DMS79 (cell line): Measurements from ENCODE around the gene EVI5.

Experiments used
- DNase-seq: peaks from one replicate; lab custom pipeline; 2025; lab: John Stamatoyannopoulos, UW

The EVI5 gene

GRCh38 chr1:92515796-92516201 lies 269.1 kb downstream of the EVI5 start:
- no peak for DNase-seq

- no peak for DNase-seq
Observed at GRCh38 chr1:92511541-92511940, 273.4 kb downstream of the EVI5 start.

GRCh38 chr1:92509619-92510018 lies 275.3 kb downstream of the EVI5 start:
- DNase-seq, result no peak

- DNase-seq, result no peak
Observed at GRCh38 chr1:92505015-92505692, 279.8 kb downstream of the EVI5 start.

GRCh38 chr1:92504291-92505014 lies 280.5 kb downstream of the EVI5 start:
- DNase-seq, result no peak

- no peak for DNase-seq
Observed at GRCh38 chr1:92503926-92504285, 281.0 kb downstream of the EVI5 start.

- no peak for DNase-seq
Observed at GRCh38 chr1:92503043-92503925, 281.6 kb downstream of the EVI5 start.

- DNase-seq, result no peak
Observed at GRCh38 chr1:92502247-92502646, 282.7 kb downstream of the EVI5 start.

GRCh38 chr1:92500552-92500951 lies 284.4 kb downstream of the EVI5 start:
- no peak for DNase-seq

- DNase-seq, result no peak
Observed at GRCh38 chr1:92495392-92496063, 289.4 kb downstream of the EVI5 start.

GRCh38 chr1:92494485-92495141 lies 290.3 kb downstream of the EVI5 start:
- DNase-seq, result no peak

GRCh38 chr1:92493139-92493538 lies 291.8 kb downstream of the EVI5 start:
- no peak for DNase-seq

GRCh38 chr1:92488832-92489231 lies 296.1 kb downstream of the EVI5 start:
- DNase-seq, result no peak

GRCh38 chr1:92488416-92488815 lies 296.5 kb downstream of the EVI5 start:
- DNase-seq, result no peak

GRCh38 chr1:92487078-92487605 lies 297.8 kb downstream of the EVI5 start:
- DNase-seq, result no peak

- DNase-seq, result no peak
Observed at GRCh38 chr1:92486251-92487077, 298.4 kb downstream of the EVI5 start, which contains the start of gene GFI1. TSS of gene GFI1 (minus strand) at chr1:92486925. CDS start at chr1:92483487, 3,438 bp downstream.

GRCh38 chr1:92485381-92486250 lies 299.3 kb downstream of the EVI5 start:
- DNase-seq, result peak; percentile 20

- DNase-seq, result peak; percentile 7
Observed at GRCh38 chr1:92484472-92485380, 300.2 kb downstream of the EVI5 start.
